CD4-positive, alpha-beta T cell treated with Interleukin-4 for 1 hour (primary cell): ENCODE data around the gene HIBCH.
A peak's percentile ranks its signal among the peaks of the same experiment; 100 is the strongest.
"Not testable (repeated sequence)": the region's sequence is repeated elsewhere in the genome, so short reads cannot be mapped to it uniquely, and the experiment has no call there.

Experiments
- DNase-seq, 2 donors: peaks; one replicate each; pipeline ENCODE4 v3.0.0-alpha.2; 2020 to 2022

HIBCH gene

DNA sequence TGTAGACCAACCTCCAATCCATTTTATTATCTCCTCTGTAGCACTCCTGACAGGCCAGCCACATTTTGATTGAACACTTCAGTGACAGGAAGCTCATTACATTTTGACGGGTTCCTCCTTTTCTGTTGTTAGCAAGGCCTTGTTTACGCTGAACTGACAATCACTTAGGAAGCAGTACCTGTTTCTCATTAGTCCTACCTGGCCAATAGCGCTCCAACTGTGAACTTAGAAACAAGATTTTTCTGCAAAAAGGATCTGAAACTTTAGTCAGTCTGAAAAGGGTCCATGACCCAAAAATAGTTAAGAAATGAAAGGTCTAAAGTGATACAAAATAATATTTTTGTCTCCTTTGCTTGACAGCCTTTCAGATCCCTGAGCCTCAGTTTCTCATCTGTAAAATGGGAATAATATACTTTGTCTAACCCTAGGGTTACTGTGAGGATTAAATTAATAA lies 137.5 kb downstream of the HIBCH start:
- DNase-seq = no peak

GRCh38 chr2:190181123-190181669 lies 138.4 kb downstream of the HIBCH start:
- no peak for DNase-seq

DNA sequence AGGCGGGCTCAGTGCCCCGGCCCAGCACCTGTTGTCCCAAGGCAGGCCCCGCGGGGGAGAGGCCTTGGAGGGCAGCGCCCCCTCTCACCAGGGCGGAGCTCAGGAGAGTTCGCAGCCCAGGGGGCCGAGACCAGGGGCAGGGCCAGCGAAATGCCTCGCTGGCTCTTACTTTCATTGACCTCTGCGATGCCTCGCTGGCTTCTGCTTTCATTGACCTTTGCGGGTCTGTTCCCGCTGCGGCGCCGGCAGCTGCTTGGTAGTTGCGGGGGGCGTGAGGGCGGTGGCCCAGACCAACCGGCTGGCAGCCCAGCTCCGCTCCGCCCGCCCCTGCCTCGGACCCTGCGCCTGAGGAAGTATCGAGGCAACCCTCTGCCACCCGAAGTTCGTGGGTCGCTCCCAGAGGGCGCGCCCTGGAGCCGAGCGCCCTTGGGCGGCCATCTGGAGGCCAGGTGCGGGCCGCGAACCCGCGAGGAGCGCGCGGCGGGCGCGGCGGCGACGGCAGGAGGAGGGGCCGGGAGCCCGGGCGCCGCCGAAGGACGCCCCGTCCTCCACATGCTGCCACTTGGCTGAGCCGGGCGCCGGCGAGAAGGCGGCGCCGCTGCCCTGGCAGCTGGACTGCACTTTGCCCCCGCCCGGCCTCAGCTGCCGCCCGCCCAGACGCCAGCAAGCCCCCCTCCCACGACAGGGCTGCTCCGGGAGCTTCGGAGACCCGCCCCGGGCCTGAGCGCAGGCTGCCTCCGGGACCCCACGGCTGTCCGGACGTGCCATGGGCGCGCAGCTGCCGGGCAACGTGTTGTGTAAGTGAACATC lies 139.1 kb downstream of the HIBCH start:
- DNase-seq = peak; percentile 13 to 39

DNA sequence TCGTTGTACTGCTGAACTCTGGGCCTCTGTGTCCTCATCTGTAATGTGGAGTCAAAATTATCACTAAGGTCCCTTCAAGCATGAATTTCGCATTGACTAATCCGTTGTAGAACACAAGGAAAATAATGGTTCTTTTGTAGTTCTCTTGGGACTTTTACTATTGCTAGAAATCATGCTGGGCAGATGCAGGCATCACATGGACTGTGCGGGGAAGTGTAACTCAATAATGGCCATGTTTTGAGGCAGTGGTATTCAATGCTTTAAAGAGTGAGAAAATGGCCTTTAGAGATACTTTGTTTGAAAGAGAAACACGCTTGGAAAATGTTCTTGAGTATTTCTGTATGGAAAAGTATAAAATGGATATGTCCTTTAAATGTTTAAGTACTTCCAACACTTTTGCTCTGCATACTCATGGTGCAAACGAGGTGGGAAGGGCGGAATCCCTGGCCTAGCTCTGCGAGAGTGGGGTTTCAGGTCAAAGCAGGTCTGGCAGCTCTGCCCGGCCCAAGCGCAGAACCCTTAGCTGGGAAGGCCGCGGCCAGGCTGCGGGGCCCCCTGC lies 139.8 kb downstream of the HIBCH start:
- DNase-seq = no peak

GRCh38 chr2:190178066-190178722 lies 141.4 kb downstream of the HIBCH start:
- DNase-seq = no peak

DNA sequence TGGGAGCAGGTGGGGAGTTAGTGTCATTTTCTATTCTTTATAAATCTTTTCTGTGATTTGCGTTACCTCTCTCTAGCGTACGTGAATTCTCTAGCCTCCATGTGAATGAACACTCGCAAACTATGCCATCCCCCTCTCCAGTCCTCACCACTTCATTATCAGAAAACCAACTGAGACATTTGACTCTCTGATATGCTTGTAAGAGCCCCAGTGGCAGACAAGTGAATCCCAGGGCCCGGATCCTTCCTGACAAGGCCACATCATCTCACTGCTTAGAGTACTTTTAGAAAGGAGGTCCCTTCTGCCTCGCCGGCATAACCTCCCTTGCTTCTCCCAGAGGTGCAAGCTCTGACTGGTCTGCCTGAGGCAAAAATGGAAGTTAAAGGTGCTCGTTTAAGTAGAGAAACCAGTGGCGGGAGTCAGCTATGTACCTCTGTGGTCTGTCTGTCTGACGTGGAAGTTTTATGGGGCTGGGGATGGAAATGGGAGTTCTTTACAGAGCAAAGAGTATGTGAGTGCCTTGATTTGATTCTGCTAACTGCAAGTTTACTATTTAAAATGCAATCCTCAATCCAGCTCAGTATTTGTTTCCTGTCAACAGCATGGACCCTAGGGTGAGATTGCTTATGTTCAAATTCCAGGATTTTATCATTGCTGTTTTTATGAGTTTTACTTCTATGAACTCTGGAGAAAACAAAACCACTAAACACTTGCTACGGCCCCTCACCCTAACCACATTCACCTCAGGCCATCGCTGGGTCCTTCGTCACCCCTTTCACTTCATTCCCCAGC lies 142.2 kb downstream of the HIBCH start:
- DNase-seq = no peak

DNA sequence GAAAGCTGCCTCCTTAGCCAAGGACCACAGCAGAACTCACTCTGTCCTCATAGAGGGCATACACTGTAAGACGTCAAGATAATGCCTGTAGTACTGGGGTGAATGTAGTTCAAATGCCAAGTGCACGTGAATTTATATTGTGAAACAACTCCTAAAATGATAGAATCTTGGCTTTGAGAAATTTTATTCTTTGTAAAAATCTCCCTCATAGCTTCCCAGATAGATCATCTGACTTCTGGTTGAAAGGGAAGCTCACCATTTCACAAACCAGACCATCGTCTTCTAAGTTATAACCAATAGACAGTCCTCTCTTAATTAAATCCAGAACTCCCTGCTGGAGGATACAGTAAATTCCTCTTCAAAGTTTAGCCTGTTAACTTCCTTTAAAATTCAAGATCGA lies 146.2 kb downstream of the HIBCH start:
- DNase-seq = no peak

DNA sequence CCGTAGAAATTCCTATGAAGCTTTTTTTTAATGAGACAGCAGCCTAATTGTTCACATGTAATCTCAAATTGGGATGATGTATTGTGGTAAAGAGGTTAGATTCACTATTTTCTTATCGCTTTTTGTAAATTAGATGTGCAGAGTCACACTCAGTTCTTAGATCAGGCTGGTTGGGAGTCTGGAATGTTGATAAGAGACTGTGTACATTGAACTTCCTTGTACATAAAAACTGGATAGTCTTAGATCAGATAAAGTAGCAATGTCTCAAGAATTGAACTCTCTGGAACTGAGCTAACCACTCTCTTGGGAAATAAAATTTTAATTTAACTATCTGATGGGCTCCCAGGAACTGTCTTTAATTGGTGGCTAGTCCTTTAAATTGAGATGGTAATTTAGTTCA lies 149.0 kb downstream of the HIBCH start:
- DNase-seq = no peak

GRCh38 chr2:190169221-190170072 lies 150.2 kb downstream of the HIBCH start:
- DNase-seq = no peak

GRCh38 chr2:190167702-190168101 lies 151.9 kb downstream of the HIBCH start:
- DNase-seq = no peak

DNA sequence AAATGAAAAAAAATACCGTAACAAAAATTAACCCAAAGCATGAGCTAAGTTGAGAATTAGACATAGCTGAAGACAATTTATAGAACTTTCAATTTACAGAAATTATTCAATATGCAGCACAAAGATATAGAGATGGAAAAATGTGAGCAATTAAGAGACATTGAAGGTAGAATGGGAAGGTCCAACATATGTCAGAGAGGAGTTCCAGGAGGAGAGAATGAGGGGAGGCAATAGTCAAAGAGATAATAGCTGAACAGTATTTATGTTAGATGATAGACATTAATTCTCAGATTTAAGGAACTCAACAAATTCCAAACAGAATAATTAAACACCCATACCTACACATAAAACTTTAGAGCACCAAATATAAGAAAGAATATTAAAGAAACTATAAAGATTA lies 154.1 kb downstream of the HIBCH start:
- no peak for DNase-seq

DNA sequence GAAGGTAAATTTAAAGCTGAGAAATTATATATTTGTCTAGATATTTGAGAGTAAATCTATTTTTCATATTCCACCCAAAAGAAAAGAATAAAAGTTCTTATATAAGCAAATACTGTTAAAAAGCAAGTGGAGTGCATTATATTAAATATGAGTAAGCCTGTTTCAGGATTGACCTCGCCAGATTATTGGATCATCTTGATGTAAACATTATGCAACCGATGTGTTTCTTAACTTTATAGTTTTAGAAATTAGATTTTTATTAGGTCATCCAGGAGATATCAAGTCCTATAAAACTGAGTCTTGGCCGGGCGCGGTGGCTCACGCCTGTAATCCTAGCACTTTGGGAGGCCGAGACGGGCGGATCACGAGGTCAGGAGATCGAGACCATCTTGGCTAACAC lies 156.8 kb downstream of the HIBCH start:
- no peak for DNase-seq

DNA sequence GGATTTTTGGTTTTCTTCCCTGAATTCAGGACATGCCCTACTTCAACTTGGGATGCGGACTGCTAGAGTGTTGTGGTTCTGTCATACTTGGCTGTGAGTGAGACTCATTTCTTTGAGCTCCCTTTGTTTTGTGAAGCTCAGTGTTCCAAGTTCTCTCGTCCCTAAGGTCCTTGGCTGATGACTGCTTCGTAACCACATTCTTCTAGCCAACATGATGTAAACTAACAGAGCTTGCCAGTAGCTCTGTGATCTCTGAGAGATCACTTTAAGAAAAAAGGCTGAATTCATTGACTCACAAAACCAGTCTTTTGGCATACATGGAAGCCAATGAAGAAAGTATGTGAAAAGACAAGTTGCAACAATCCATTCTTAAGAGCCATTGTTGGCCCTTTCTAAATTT lies 160.2 kb downstream of the HIBCH start:
- DNase-seq = no peak

DNA sequence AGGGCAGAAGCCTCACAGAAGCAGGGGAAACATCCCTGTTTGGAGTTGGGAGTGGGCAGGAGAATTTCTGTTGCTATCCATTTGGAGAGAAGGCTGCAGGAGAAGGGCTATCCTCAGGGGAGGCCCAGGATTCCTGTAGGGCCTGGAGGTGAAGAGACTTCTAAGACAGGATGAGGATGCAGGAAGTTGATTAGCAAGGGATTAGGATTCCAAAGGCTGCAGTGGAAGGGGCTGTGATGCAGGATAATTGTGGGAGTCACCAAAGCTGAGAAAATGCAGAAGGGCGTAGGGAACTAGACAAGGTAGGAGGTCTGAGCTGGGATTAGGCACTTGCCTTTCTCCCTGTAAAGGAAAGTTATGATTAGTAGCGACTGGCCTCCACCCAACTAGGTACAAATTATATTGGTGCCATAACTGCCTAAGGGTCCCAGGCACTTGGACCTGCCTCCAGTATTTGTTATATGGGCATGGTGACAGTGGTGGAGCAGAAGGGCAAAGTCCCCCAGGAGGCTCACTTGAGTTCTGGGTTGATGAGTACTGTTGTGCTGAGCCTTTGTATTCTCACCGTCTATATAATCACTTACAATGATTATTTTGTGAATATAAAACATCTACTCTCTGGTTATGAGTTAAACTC lies 160.7 kb downstream of the HIBCH start:
- no peak for DNase-seq

DNA sequence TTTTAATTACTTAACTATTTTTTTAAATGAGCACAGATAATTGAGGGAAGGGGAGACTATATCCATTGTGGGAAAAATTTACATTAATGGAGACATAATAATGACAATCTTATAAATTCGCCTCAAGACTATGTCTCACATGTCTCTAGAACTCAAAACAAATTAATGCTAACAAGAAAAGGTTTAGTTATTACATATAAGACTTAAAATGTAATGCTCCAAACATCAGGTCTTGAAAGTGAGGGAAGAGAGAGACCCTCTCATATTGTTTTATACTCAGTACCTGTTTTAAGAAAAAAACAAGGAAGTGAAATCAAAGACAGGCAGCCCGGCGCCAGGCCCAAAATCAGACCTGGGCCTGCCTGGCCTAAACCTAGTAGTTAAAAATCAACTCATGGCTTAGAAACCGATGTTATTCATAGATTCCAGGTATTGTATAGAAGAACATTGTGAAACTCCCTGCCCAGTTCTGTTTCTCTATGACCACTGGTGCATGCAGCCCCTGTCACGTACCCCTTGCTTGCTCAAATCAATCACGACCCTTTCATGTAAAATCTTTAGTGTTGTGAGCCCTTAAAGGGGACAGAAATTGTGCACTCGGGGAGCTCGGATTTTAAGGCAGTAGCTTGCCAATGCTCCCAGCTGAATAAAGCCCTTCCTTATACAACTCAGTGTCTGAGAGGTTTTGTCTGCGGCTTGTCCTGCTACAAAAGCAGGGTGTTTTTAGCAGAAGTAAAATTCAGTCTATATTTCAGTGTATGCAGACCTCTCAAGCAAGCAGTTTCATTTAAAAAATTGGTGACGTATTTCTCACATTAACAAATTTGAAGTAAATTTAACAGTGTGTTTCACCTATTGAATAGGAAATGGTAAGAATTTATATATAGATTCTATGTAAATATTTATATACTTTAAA lies 161.8 kb downstream of the HIBCH start:
- not testable (repeated sequence) for DNase-seq

- DNase-seq = no peak
Measured at GRCh38 chr2:190156530-190157212, 163.0 kb downstream of the HIBCH start.
